ENCODE data around the gene GOLPH3. TPM values are rescaled to one million over a fixed set of nuclear protein-coding genes. Genes with fewer than 3 reads are reported as not detected.
A peak's percentile ranks its signal among the peaks of the same experiment; 100 is the strongest.

The GOLPH3 gene
- total RNA-seq, 2 donors from 2014 or later: 118 to 259 TPM

GRCh38 chr5:32109236-32109635, 64.9 kb downstream of the GOLPH3 start:
- Histone ChIP-seq H3K4me1 (replicated peaks) (no peaks in the 10 kb centered on the region), H3K27ac (peak overlapping the region in 1 of 2 donors; percentile 44), H3K27me3 (replicated peaks; ENCODE audit: insufficient read depth) (no peaks in the 10 kb centered on the region), H3K9me3 (no peaks in the 10 kb centered on the region), H3K36me3 (peaks cover 0 to 2% of the 10 kb centered on the region in 2 donors), H3K4me3 (no peak overlapping the region)
- no peak for DNase-seq (ENCODE audit: low spot score)
- TF ChIP-seq CTCF (IDR thresholded peaks at IDR 0.05) (no peak), POLR2AphosphoS5 (IDR thresholded peaks at IDR 0.05) (no peak), POLR2A (IDR thresholded peaks at IDR 0.05) (no peak)
- intact Hi-C loops (cut with DNase I): no loop called here
- 86% methylated on average over 10 of the region's 10 CpGs for WGBS

- H3K27ac ChIP-seq: peak overlapping the region; percentile 1 to 44
- no peaks in the 10 kb centered on the region for H3K4me1 ChIP-seq (replicated peaks)
- no peaks in the 10 kb centered on the region for H3K27me3 ChIP-seq (replicated peaks; ENCODE audit: insufficient read depth)
- peak; percentile 36 for DNase-seq (ENCODE audit: low spot score)
- no peaks in the 10 kb centered on the region for H3K9me3 ChIP-seq
- 43% methylated on average over 4 of the region's 4 CpGs for WGBS
- intact Hi-C loops (cut with DNase I): no loop called here
- peaks cover 0 to 2% of the 10 kb centered on the region in 2 donors for H3K36me3 ChIP-seq
- no peak overlapping the region for H3K4me3 ChIP-seq
- TF ChIP-seq CTCF (IDR thresholded peaks at IDR 0.05): no peak
- no peak for TF ChIP-seq POLR2A (IDR thresholded peaks at IDR 0.05)
- peak; percentile 66 for TF ChIP-seq POLR2AphosphoS5 (IDR thresholded peaks at IDR 0.05)
These were observed 66.0 kb downstream of the GOLPH3 start for GRCh38 chr5:32108167-32108566.

GRCh38 chr5:32107291-32107690, 66.8 kb downstream of the GOLPH3 start:
- intact Hi-C loops (cut with DNase I): no loop called here
- no peak for TF ChIP-seq POLR2A (IDR thresholded peaks at IDR 0.05)
- TF ChIP-seq CTCF (IDR thresholded peaks at IDR 0.05): no peak
- no peak for DNase-seq (ENCODE audit: low spot score)

GRCh38 chr5:32103521-32103920, 70.6 kb downstream of the GOLPH3 start:
- intact Hi-C loops (cut with DNase I): no loop called here
- Histone ChIP-seq H3K4me1 (replicated peaks) (no peaks in the 10 kb centered on the region), H3K36me3 (peaks cover 0 to 6% of the 10 kb centered on the region in 2 donors), H3K4me3 (no peak overlapping the region), H3K27ac (no peak overlapping the region), H3K9me3 (no peaks in the 10 kb centered on the region), H3K27me3 (replicated peaks; ENCODE audit: insufficient read depth) (no peaks in the 10 kb centered on the region)
- WGBS: 94% methylated on average over 12 of the region's 12 CpGs
- DNase-seq (ENCODE audit: low spot score): no peak
- TF ChIP-seq POLR2A (IDR thresholded peaks at IDR 0.05): no peak

More at GRCh38 chr5:32107291-32107690, 66.8 kb downstream of the GOLPH3 start:
- whole genome bisulfite sequencing: 97% methylated on average over 4 of the region's 4 CpGs
- peaks cover 0 to 2% of the 10 kb centered on the region in 2 donors for H3K36me3 ChIP-seq
- H3K9me3 ChIP-seq: no peaks in the 10 kb centered on the region
- H3K27ac ChIP-seq: peak overlapping the region in 1 of 2 donors; percentile 30
- H3K27me3 ChIP-seq (replicated peaks; ENCODE audit: insufficient read depth): no peaks in the 10 kb centered on the region
- H3K4me3 ChIP-seq: no peak overlapping the region
- no peaks in the 10 kb centered on the region for H3K4me1 ChIP-seq (replicated peaks)

GRCh38 chr5:32102254-32102986, 71.7 kb downstream of the GOLPH3 start:
- Histone ChIP-seq H3K27ac (no peak overlapping the region), H3K4me3 (no peak overlapping the region), H3K4me1 (replicated peaks) (no peaks in the 10 kb centered on the region), H3K9me3 (no peaks in the 10 kb centered on the region), H3K27me3 (replicated peaks; ENCODE audit: insufficient read depth) (no peaks in the 10 kb centered on the region), H3K36me3 (peaks cover 0 to 6% of the 10 kb centered on the region in 2 donors)
- 76% methylated on average over 12 of the region's 12 CpGs for whole genome bisulfite sequencing
- no peak for DNase-seq (ENCODE audit: low spot score)
- no peak for TF ChIP-seq POLR2A (IDR thresholded peaks at IDR 0.05)
- TF ChIP-seq POLR2AphosphoS5 (IDR thresholded peaks at IDR 0.05): no peak
- no peak for TF ChIP-seq CTCF (IDR thresholded peaks at IDR 0.05)
- intact Hi-C loops (cut with DNase I): no loop called here

Measured in prostate gland (tissue), 2 donors.